ENCODE measurements around the gene LMAN2L.

Gene LMAN2L

DNA sequence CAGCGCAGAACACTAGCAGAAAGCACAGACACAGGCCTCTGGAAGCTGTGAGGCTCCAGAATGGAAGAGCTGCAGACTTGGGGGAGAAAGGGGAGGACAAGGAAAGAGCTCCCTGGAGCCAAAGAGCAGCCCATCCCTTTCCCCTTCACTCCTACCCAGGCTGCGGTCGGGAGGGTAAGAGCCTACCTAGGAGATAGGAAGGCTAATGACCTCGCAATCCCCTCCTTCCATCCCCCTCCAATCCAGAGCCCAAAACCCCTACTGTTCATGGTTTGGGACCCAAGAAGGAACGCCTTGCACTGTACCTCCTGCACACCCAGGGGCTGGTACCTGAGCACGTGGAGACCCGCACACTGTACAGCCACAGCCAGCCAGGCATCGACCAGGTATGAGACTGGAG is 39.8 kb downstream of the LMAN2L start:
- Histone ChIP-seq H3K9ac (ENCODE audit: low read length) (no peak overlapping the region), H3K4me2 (ENCODE audit: low read length, poor library complexity, severe bottlenecking) (no peak overlapping the region), H3K4me1 (ENCODE audit: control insufficient read depth, insufficient read depth, low read depth, low read length) (no peaks in the 10 kb centered on the region), H4K8ac (ENCODE audit: low read length) (no peak overlapping the region), H3K14ac (ENCODE audit: low read length in 2 of 2) (no peak overlapping the region), H3K4ac (ENCODE audit: low read depth in 1 of 2, low read length in 2 of 2) (no peak overlapping the region), H2BK120ac (ENCODE audit: low read depth, low read length) (no peak overlapping the region), H2BK15ac (ENCODE audit: low read depth, poor library complexity, severe bottlenecking) (no peak overlapping the region), H3K36me3 (ENCODE audit: control insufficient read depth in 1 of 2, insufficient read depth in 2 of 2, low read depth in 1 of 2, low read length in 2 of 2) (peaks cover 15 to 46% of the 10 kb centered on the region in 2 experiments), H3K23ac (ENCODE audit: low read length in 2 of 2) (no peak overlapping the region), H2AFZ (ENCODE audit: low read depth, low read length) (no peak overlapping the region), H2BK12ac (ENCODE audit: low read length in 2 of 2) (no peak overlapping the region), H3K18ac (ENCODE audit: low read depth in 1 of 2, low read length in 2 of 2) (no peak overlapping the region), H2AK5ac (ENCODE audit: low read length, severe bottlenecking) (no peak overlapping the region), H4K91ac (ENCODE audit: low read length) (no peak overlapping the region), H3K9me3 (ENCODE audit: control insufficient read depth, low read length) (no peaks in the 10 kb centered on the region), H2BK5ac (ENCODE audit: low read depth, low read length, poor library complexity, severe bottlenecking) (no peak overlapping the region), H3K4me3 (ENCODE audit: insufficient read depth in 1 of 2, low read depth in 1 of 2, low read length in 2 of 2) (no peak overlapping the region), H3K27me3 (ENCODE audit: control insufficient read depth in 1 of 2, insufficient read depth in 1 of 2, low read length in 2 of 2) (no peaks in the 10 kb centered on the region), H3K27ac (ENCODE audit: low read length, poor library complexity, severe bottlenecking) (no peak overlapping the region), H3K79me1 (replicated peaks; ENCODE audit: low read length, poor library complexity, severe bottlenecking) (peaks cover 15% of the 10 kb centered on the region)
- 97% methylated on average over 7 of the region's 8 CpGs for WGBS
- DNase-seq: no peak

DNA sequence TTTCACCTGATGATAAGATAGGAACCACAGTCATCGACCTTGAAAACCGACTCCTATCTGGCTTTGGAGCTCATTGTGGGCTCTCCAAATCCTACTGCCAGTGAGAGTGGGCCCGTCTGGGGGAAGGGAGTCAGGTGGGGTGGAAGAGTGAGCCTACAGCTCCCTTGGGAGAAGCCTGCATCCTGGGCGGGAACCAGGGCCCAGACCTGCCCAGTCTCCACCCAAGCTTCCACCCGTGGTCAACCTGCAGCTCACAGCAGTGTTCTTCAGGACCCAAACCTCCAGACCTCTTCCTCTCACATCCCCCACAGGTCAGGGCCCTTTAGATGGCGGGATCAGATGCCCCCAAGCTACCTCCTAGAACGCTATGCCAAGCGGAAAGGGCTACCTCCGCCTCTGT is 40.2 kb downstream of the LMAN2L start:
- H3K4me1 ChIP-seq (ENCODE audit: control insufficient read depth, insufficient read depth, low read depth, low read length): no peaks in the 10 kb centered on the region
- no peaks in the 10 kb centered on the region for H3K27me3 ChIP-seq (ENCODE audit: control insufficient read depth in 1 of 2, insufficient read depth in 1 of 2, low read length in 2 of 2)
- H2BK5ac ChIP-seq (ENCODE audit: low read depth, low read length, poor library complexity, severe bottlenecking): no peak overlapping the region
- peaks cover 11 to 46% of the 10 kb centered on the region in 2 experiments for H3K36me3 ChIP-seq (ENCODE audit: control insufficient read depth in 1 of 2, insufficient read depth in 2 of 2, low read depth in 1 of 2, low read length in 2 of 2)
- no peak overlapping the region for H2AK5ac ChIP-seq (ENCODE audit: low read length, severe bottlenecking)
- H2BK120ac ChIP-seq (ENCODE audit: low read depth, low read length): no peak overlapping the region
- no peak overlapping the region for H3K4ac ChIP-seq (ENCODE audit: low read depth in 1 of 2, low read length in 2 of 2)
- no peak overlapping the region for H3K14ac ChIP-seq (ENCODE audit: low read length in 2 of 2)
- no peak overlapping the region for H3K4me3 ChIP-seq (ENCODE audit: insufficient read depth in 1 of 2, low read depth in 1 of 2, low read length in 2 of 2)
- H2AFZ ChIP-seq (ENCODE audit: low read depth, low read length): no peak overlapping the region
- no peak overlapping the region for H3K18ac ChIP-seq (ENCODE audit: low read depth in 1 of 2, low read length in 2 of 2)
- H2BK12ac ChIP-seq (ENCODE audit: low read length in 2 of 2): no peak overlapping the region
- H3K9ac ChIP-seq (ENCODE audit: low read length): no peak overlapping the region
- no peak overlapping the region for H3K23ac ChIP-seq (ENCODE audit: low read length in 2 of 2)
- H3K79me1 ChIP-seq (replicated peaks; ENCODE audit: low read length, poor library complexity, severe bottlenecking): peaks cover 14% of the 10 kb centered on the region
- no peaks in the 10 kb centered on the region for H3K9me3 ChIP-seq (ENCODE audit: control insufficient read depth, low read length)
- no peak overlapping the region for H3K27ac ChIP-seq (ENCODE audit: low read length, poor library complexity, severe bottlenecking)
- no peak overlapping the region for H4K8ac ChIP-seq (ENCODE audit: low read length)
- H3K4me2 ChIP-seq (ENCODE audit: low read length, poor library complexity, severe bottlenecking): no peak overlapping the region
- H4K91ac ChIP-seq (ENCODE audit: low read length): no peak overlapping the region
- no peak for DNase-seq
- 90% methylated on average over 9 of the region's 9 CpGs for WGBS
- H2BK15ac ChIP-seq (ENCODE audit: low read depth, poor library complexity, severe bottlenecking): no peak overlapping the region

DNA sequence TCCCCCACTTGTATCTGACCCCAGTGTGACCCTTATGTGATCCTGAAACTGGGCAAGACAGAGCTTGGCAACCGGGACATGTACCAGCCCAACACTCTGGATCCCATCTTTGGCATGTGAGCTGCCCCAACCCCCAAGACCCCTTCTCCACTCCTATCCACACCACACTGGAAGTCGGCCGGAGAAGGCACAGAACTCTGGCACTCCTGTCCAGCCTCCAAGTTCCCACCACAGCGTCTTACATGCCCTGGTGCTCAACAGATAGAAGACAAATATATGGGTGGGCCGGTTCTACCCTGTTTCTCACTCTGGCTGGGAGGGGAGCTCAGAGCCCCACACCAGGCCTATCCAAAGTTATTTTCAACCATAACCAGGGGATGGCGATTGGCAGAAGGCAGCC is 40.8 kb downstream of the LMAN2L start:
- no peak overlapping the region for H3K18ac ChIP-seq (ENCODE audit: low read depth in 1 of 2, low read length in 2 of 2)
- H3K4me2 ChIP-seq (ENCODE audit: low read length, poor library complexity, severe bottlenecking): no peak overlapping the region
- no peak overlapping the region for H3K9ac ChIP-seq (ENCODE audit: low read length)
- no peak overlapping the region for H2BK15ac ChIP-seq (ENCODE audit: low read depth, poor library complexity, severe bottlenecking)
- no peak overlapping the region for H3K4me3 ChIP-seq (ENCODE audit: insufficient read depth in 1 of 2, low read depth in 1 of 2, low read length in 2 of 2)
- peaks cover 5 to 43% of the 10 kb centered on the region in 2 experiments for H3K36me3 ChIP-seq (ENCODE audit: control insufficient read depth in 1 of 2, insufficient read depth in 2 of 2, low read depth in 1 of 2, low read length in 2 of 2)
- H2BK5ac ChIP-seq (ENCODE audit: low read depth, low read length, poor library complexity, severe bottlenecking): no peak overlapping the region
- no peak overlapping the region for H2BK12ac ChIP-seq (ENCODE audit: low read length in 2 of 2)
- no peak overlapping the region for H3K23ac ChIP-seq (ENCODE audit: low read length in 2 of 2)
- no peak overlapping the region for H4K91ac ChIP-seq (ENCODE audit: low read length)
- no peak overlapping the region for H3K27ac ChIP-seq (ENCODE audit: low read length, poor library complexity, severe bottlenecking)
- no peak overlapping the region for H4K8ac ChIP-seq (ENCODE audit: low read length)
- no peak for DNase-seq
- H3K27me3 ChIP-seq (ENCODE audit: control insufficient read depth in 1 of 2, insufficient read depth in 1 of 2, low read length in 2 of 2): no peaks in the 10 kb centered on the region
- H2AFZ ChIP-seq (ENCODE audit: low read depth, low read length): no peak overlapping the region
- no peak overlapping the region for H2BK120ac ChIP-seq (ENCODE audit: low read depth, low read length)
- H2AK5ac ChIP-seq (ENCODE audit: low read length, severe bottlenecking): no peak overlapping the region
- no peaks in the 10 kb centered on the region for H3K9me3 ChIP-seq (ENCODE audit: control insufficient read depth, low read length)
- H3K4ac ChIP-seq (ENCODE audit: low read depth in 1 of 2, low read length in 2 of 2): no peak overlapping the region
- no peaks in the 10 kb centered on the region for H3K4me1 ChIP-seq (ENCODE audit: control insufficient read depth, insufficient read depth, low read depth, low read length)
- WGBS: 97% methylated on average over 6 of the region's 6 CpGs
- H3K79me1 ChIP-seq (replicated peaks; ENCODE audit: low read length, poor library complexity, severe bottlenecking): peaks cover 12% of the 10 kb centered on the region
- H3K14ac ChIP-seq (ENCODE audit: low read length in 2 of 2): no peak overlapping the region

DNA sequence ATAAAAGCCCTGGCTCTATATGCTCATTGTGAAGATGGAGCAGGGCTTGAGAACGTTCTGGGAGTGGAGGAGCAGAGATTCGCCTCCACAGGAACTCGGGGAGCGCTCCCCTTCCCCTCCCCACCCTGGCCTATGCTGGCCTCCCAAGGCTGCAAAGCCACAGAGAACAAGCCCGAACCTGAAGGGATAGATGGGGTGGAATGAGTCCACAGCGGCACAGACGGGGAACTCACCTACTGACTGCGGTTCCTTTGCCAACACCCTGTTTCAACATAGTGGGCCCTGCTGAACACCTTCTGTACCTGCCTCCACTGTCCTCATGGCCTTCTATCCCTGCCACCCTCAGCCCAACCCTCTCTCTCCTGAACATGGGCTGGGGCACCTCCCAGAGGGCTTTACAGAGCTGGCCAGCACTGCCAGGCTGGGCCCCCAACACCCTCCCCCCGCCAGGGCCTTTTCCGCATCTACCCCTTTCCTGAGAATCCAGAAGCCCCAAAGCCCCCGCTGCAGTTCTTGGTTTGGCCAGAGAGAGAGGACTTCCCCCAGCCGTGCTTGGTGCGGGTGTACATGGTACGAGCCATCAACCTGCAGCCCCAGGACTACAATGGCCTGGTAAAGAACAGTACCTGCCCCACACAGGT is 41.5 kb downstream of the LMAN2L start:
- H2AFZ ChIP-seq (ENCODE audit: low read depth, low read length): no peak overlapping the region
- 94% methylated on average over 12 of the region's 14 CpGs for WGBS
- no peak overlapping the region for H3K23ac ChIP-seq (ENCODE audit: low read length in 2 of 2)

More for the DNA sequence above, 41.5 kb downstream of the LMAN2L start:
- no peak overlapping the region for H2BK5ac ChIP-seq (ENCODE audit: low read depth, low read length, poor library complexity, severe bottlenecking)
- peaks cover 10% of the 10 kb centered on the region for H3K79me1 ChIP-seq (replicated peaks; ENCODE audit: low read length, poor library complexity, severe bottlenecking)
- no peaks in the 10 kb centered on the region for H3K9me3 ChIP-seq (ENCODE audit: control insufficient read depth, low read length)
- H2AK5ac ChIP-seq (ENCODE audit: low read length, severe bottlenecking): no peak overlapping the region
- H3K9ac ChIP-seq (ENCODE audit: low read length): no peak overlapping the region
- H3K4ac ChIP-seq (ENCODE audit: low read depth in 1 of 2, low read length in 2 of 2): no peak overlapping the region
- no peak overlapping the region for H4K8ac ChIP-seq (ENCODE audit: low read length)
- peaks cover 4 to 40% of the 10 kb centered on the region in 2 experiments for H3K36me3 ChIP-seq (ENCODE audit: control insufficient read depth in 1 of 2, insufficient read depth in 2 of 2, low read depth in 1 of 2, low read length in 2 of 2)
- no peak overlapping the region for H3K4me2 ChIP-seq (ENCODE audit: low read length, poor library complexity, severe bottlenecking)
- no peak overlapping the region for H3K4me3 ChIP-seq (ENCODE audit: insufficient read depth in 1 of 2, low read depth in 1 of 2, low read length in 2 of 2)
- no peak overlapping the region for H2BK15ac ChIP-seq (ENCODE audit: low read depth, poor library complexity, severe bottlenecking)
- H3K18ac ChIP-seq (ENCODE audit: low read depth in 1 of 2, low read length in 2 of 2): no peak overlapping the region
- H3K14ac ChIP-seq (ENCODE audit: low read length in 2 of 2): no peak overlapping the region
- no peak for DNase-seq
- H4K91ac ChIP-seq (ENCODE audit: low read length): no peak overlapping the region
- no peaks in the 10 kb centered on the region for H3K4me1 ChIP-seq (ENCODE audit: control insufficient read depth, insufficient read depth, low read depth, low read length)
- no peak overlapping the region for H2BK120ac ChIP-seq (ENCODE audit: low read depth, low read length)
- no peak overlapping the region for H2BK12ac ChIP-seq (ENCODE audit: low read length in 2 of 2)
- H3K27ac ChIP-seq (ENCODE audit: low read length, poor library complexity, severe bottlenecking): no peak overlapping the region
- H3K27me3 ChIP-seq (ENCODE audit: control insufficient read depth in 1 of 2, insufficient read depth in 1 of 2, low read length in 2 of 2): no peaks in the 10 kb centered on the region
